Measurements from ENCODE around the gene CD300LB.

GRCh38 chr17:74524653-74525464, 6.4 kb downstream of the CD300LB start:
- TF ChIP-seq EZH2 (IDR thresholded peaks at IDR 0.05; ENCODE audit: insufficient read depth, poor library complexity, severe bottlenecking), result no peak
- TF ChIP-seq EZH2phosphoT487 (IDR thresholded peaks at IDR 0.05; ENCODE audit: insufficient read depth, low read depth), result no peak
